Activated naive CD4-positive, alpha-beta T cell (primary cell): ENCODE measurements around the gene CPO.

Experiments
- DNase-seq, 4 experiments: peaks; one replicate each; lab custom pipeline; 2025; lab: John Stamatoyannopoulos, UW

The CPO gene

DNA sequence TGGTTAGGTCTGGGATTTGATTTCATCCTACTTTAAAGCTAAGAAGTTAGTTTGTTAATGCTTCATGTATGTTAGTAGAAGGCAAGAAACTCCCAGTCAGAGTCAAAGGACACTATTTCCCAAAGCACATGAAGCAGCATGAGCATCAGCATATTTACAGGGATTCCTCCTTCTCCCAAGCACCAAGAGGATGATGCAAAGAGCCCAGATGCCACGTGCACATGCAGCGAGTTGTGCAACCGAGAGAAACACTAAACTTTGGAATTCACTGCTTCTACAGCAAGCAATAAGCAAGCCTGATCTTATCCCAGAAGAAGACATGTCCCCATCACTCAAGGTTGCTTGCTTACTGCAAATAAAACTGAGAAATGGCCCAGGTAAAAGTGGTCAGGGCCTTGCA lies 32.5 kb downstream of the CPO start:
- DNase-seq = no peak

DNA sequence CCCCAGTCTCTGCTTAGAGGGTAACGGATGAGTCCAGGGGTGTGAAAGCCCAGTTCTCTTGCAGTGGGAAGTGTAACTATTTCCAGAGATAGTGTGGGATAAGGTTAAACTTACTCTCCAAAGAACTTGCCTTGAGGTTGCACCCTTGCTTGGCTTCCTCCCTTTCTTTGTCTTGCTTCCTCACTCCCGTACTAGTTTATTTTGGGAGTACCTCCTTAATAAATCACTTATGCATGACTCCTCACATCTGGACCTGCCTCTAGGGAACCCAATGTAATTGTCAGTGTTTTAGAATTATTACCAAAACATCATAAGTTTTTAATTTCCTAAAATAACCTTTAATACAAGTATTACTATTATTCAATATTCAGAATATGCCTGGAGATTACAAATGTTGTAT lies 35.2 kb downstream of the CPO start:
- DNase-seq = no peak

DNA sequence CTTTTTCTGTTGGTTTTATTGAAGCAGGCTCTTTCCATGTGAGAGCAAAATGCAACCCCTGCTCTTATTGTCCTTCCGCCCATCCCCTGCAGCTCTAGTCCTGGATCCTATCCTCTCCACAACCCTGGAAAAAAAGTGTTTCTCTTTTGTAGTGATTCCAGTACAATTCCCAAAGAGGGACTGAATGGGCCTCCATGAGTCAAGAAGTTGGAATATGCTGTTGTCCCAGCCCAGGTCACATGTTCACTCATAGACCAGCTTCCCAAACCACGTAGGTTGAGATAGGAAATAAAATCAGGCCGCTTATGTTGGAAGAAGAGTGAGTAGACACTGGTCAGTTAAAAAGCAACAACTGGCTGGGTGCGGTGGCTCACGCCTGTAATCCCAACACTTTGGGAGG lies 39.4 kb downstream of the CPO start:
- DNase-seq = no peak

DNA sequence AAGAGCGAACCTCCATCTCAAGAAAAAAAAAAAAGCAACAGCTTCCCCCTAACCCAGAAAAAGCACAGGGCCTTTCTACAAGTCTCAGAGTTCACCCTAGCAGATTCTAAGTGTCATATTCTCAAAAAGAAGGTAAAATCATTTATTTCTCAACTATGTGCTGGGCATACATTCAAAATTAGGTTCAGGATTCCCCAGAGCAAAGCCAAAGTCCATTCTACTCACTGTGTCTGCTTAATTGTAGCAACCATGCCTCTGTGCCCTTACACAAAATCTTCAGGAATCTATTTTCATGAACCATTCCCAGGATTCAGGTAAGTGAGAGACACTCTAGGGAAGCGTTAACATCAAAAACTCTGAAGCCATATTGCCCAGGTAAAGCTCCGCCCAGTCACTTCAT lies 40.0 kb downstream of the CPO start:
- no peak for DNase-seq

DNA sequence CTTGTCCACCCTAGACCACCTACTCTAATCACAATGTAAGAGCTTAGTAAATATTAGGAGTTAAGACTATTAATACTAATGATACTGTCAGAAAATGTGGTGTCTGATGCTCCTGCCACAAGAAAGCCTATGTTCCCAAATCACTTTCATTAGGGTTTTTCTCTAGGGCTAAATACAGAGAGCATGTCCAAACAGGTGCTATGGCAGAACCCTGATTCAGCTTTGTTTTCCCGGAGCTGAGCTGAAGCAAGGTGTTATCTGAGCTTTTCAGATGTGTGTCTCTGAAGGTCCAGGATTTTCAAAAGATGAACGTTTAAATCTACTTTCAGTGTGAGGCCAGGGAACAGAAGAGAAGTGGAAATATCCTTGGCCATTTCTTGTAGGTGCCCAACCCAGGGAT lies 40.6 kb downstream of the CPO start:
- DNase-seq = no peak

DNA sequence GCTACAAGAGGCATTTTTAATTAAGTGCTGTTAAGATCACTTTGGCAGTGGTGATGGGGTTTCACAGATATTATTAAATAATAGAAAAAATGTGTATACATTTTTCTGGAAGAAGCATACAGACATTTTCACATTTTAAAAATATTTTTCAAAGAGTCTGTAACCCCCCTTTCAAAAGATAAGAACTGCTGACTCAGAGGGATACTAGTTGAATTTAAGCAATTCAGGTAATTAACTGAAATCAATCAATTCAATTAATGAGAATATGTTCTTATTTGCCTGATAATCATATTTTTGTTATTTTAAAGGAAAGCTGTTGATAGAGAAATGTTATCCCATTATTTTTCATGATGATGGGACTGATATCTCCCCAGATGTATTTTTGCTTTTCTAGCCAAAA lies 41.1 kb downstream of the CPO start:
- no peak for DNase-seq

DNA sequence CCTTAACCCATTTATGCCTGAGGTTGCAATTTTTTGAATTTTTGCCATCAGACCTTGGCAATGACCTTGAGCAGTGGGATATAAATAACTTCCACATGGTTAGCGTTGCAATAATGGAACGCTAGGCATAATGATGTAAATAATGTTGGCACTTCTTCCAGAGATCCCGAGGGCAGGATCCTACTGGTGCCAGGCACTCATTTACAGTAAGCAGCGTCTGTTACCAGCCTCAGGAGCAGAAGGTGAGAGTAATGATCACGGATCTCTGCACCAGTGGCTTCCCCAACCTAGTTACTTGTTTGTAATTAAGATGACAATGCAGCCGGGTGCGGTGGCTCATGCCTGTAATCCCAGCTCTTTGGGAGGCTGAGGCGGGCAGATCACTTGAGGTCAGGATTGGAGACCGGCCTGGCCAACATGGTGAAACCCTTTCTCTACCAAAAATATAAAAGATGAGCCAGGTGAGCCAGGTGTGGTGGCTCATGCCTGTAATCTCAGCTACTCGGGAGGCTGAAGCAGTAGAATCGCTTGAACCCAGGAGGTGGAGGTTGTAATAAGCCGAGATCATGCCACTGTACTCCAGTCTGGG lies 41.9 kb downstream of the CPO start:
- no peak for DNase-seq

DNA sequence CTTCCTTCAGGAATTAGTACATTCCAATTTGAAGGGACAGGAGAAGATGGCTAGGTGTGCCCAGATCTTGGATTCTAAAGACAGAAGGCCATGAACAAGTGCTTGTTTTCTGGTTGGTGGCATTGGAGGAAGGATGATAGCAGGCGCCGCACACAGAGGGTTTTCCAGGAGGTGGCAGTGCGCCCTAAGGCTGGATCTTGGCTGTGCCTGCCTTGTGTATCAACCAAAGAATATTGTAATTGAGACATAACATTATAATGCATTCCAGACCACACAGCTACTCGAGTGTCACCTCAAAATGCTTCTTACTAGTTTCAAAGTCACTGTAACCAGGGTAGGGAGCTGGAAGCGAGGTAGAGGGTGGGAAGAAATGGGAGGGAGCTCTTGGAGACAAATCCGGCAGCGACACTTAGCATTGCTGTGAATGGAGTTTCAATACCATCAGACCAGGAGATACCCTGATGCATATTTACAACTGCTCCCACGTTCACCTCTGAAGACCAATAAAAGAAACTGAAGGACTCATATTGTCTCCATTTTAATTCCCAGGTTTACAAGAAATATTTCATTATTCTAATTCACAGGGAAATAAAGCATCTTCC lies 42.5 kb downstream of the CPO start:
- DNase-seq = peak in 3 of 4 experiments; percentile 1 to 30 (median 4)

DNA sequence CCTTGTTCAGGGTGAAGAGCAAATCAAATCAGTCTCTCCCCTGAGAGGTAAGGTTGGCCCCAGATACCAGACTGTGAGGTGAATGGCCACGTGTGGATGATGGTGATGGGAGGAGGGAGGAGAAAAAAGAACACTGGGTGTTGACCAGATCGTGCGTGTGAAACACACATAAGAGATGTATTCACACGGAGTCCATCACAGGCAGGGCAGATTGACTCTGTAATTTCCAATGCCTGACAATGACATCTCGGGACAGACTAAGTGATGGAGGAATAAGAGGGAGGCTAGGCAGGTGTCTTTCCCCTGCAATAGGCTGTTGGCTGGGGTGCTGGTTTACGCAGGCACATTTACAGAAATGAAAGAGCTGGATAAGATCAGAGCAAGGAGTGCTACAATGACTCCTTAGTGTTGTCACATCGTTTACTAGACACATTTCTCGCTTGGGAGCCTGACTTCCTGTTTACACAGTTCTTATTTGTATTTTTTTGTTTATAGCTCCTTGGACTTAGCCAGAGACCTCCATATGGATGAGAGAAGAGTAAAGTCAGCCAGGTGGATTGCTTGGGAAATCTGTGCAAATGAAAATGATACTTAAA lies 43.1 kb downstream of the CPO start:
- no peak for DNase-seq

DNA sequence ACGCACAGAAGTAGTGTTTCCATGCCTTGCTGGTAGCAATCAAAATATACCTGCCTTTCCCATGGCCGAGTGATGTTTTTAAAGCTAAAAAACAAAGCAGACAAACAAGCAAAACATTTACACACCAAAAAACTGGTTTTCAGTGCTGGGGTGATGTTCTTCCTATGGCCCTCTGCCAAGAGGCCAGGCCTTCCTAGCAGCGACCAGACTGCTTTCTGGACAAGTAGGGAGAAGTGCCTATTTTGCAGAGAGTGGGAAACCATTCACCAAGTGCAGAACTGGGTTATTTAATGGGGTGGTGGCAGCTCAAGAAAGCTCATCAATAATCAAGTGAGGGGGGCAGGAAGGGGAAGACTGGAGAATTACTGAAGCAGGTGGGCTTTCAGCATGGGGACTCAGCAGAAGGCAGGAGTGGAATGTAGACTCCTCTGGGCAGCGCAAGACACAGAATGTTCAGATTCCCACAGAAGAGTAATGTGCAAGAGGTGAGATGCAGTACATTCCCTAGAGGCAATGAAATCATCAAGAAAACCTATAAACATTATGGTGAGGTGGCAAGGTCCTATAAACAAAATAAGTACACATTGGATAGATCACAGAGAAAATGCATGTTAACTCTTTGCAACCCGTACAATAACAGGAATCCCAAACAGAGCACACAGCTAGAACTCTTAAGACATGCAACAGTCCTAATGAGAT lies 44.0 kb downstream of the CPO start:
- no peak for DNase-seq

DNA sequence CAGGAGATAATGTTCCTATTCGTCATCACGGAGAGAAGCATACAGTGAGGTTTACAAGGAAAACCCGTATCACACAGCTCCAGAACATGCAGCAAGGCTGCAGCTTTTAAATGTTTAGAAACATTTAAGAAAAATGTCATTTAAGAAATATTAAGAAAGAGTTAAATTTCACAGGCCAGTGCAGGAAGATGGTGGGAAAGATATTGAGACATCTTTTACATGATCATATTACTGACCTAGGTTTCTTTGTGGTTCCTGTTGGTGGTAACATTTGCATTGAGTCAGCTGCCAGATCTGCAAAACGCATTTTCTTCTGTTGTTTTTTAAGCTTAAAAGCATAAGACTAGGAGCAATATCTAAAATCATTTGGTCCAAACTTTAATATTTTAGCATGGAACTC lies 44.9 kb downstream of the CPO start:
- DNase-seq = no peak

DNA sequence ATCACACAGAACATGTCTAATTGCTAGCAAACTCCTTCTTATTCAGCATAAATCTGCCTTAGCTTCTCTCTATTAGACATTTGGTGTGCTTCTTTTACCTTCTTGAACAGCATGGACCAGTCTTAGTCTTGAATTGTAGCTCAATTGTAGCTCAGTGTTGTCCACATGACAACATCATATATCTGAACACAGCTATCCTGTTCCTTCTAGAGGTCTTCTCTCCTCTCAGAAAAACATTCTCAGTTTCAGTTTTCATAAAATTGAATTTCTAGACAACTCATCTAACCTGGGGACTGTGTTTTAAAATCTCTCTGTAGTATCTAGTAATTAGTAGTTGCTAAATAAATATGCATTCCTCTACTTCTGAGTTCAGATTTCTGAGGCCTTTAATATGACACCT lies 47.6 kb downstream of the CPO start:
- no peak for DNase-seq

DNA sequence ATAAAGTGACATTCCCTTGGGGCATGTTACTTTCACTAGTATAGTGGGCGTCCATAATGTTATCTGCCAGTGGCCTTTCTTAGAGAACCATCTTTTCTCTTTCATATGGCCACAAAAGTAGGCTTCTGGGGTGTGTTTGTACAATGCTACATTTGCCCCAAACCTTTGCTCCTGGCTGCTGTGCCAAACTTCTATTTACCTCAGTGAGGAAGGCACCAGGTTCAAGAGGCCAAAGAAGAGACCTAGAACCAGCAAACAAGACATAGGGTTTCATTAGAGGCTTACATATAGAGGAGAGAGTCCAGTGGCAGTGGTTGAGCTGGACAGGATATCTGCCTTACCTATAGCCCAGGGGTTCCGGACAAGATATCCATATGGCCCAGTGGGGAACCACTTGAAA lies 48.5 kb downstream of the CPO start:
- no peak for DNase-seq

DNA sequence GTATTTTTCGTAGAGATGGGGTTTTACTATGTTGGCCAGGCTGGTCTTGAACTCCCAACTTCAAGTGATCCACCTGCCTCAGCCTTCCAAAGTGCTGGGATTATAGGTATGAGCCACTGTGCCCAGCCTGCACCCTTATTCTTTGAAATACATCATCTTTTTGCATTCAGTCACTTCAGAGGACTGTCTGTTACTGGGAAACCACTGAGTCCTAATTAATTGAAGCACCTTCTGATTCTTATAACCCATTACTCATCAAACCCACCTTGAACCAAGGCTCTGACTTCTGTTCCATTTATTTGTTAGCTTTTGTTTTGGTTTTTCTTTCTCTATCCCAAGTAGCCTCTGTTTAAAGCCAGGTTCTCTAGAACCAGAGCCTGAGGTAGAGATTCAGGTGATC lies 49.6 kb downstream of the CPO start:
- no peak for DNase-seq

DNA sequence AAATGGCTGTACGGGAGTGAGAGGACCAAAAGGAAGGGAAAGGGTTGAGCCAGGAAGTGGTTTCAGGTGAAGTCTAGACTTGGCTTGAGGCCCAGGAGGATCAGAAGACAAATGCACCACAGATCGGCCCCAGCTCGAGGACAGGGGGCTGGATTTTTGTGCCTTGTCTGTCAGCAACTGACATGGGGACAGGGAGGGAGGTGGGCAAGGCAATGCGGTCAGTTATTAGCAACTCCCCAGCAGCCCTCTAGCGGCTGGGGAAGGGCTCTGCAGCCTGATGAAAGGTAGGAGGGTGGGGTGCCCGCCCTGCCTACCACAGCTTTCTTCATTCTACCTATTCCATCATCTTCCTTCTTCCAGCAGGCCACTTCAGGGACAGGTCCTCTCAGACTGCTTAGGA lies 50.0 kb downstream of the CPO start:
- no peak for DNase-seq

DNA sequence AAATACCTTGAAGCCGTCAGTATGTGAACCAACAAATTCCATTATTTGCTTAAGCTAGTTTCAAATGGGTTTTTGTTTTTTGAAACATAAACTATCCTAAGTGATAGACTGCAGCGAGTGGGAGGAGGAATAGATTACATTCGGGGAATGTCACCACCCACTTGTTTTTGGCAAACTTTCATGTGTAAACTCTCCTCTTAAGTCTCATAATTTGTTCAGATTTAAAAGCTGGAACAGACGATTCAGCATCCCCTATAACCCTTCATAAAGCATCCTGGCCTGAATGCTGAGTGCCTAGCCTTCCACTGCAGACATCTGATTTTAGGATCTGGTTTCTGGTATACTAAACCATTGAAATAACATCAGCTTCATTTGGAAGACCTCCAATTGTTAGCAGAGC lies 51.0 kb downstream of the CPO start:
- no peak for DNase-seq

DNA sequence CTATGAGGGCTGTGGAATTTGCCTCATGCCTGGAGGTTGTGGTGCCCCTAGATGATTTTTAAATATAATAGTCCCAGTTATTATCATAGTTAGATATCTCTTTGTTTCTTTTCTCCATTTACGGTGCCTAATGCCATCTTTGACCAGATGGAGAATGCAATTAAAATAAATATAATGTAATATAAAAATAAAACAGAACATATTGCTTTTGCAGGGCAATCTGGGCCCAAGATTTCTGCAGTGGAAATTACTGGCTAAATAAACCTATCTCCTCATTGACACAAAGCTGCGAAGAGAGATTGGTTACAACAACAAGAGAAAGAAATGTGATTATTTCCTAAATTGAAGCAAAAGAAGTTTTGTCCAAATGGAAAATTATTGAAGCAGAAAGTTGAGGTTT lies 51.8 kb downstream of the CPO start:
- DNase-seq = no peak

DNA sequence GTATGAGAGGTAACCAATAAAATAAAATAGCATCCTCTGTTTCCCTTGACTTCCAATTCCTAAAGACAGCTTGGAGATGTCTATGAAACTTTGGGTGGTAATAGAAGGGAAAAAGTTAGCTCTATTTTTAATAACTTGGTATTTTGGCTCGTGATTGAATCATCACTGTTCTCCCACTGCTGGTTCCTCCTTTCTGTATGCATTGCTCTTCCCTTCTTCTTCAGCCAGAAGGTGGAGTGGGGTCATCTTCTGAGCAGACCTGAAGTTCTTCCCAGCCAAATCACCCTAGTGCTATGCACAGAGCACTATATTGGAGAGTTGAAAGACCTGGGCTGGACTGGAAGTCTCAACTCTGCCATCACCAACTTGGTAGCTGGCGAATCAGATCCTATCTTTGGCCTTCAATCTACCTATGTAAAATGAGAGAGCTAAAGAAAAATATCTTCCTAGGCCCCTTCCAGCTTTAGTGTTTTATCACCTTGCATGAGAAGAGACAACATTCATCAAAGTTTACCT lies 54.1 kb downstream of the CPO start:
- DNase-seq = no peak

DNA sequence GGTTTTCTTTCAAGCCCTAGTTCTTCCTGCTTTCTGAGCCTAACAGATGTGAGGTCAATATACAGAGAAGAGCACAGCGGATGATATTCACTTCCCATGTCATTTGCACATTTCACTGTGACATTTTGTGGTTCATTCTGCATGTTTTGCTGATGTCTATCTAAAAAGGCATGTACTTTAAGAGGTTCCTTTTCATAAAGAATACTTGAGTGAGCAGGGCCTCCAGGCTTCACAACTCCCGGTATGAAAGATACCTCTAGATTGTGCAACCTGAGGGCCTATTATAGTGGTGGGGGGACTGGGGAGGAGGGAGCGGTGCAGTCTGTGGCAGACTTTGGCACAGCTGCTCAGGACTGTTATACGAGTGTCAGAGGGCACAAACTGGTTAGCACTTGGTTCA lies 54.6 kb downstream of the CPO start:
- no peak for DNase-seq

DNA sequence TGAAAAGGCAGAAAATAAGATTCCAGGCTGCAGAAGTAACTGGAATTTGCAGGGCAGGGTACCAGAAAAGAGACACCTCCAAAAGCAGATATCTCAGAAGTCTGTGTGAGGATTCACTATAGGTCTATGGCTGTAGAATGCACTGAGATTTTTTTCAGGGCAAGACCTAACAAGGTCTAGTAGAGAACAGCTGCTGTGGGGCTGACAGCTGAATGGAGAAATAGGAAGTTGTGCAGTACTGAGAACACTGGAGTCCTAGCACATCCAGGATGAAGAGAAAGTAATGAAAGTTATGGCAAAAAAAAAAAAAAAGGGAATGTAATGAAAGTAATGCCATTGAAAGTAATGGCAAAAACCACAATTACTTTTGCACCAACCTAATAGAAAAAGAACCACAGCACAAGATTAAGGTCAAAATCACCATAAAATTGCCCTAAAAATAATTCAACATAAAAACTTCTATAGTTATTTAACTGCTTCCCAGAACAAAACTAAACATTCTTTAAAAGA lies 57.3 kb downstream of the CPO start:
- DNase-seq = no peak

DNA sequence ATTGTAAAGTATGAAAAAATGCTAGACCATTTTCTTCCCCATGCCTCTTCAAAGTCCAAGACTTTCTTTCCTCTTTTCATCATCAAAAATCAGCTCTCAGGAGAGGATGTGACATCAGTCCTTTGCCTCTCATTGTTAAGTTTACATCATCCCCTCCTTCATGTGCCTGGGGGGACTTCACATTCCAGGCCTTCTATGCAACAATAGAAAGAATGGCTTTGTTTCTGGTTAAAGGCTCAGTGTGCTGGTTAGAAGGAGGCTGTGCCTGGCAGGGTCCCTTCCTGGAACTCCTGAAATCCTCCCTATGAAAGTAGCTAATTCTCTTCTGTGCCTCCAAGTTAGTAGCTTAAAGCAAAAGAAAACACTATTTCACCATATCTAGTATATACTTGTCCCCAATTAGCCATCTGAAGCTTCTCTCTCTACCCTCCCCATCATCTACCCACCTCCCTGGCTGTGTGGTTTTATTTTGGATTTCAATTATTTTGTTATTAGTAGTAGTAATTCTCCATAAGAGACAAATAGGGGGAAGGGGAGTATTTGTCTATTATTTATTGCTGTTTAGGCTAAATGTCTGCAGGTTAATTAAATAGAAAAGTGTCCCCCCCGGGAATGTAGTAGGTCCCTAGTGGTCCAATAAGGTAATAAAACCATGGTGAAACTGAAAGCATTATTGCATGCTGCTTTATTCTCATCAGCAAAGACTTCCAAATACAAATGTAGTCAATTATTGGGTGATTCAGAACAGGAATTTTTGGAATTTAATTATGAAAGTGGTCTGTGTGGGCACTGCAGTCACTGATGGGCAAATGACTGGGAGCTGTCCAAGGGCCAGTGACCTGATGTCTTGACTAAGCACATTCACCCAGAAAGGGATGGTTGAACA lies 69.0 kb downstream of the CPO start:
- DNase-seq = no peak

DNA sequence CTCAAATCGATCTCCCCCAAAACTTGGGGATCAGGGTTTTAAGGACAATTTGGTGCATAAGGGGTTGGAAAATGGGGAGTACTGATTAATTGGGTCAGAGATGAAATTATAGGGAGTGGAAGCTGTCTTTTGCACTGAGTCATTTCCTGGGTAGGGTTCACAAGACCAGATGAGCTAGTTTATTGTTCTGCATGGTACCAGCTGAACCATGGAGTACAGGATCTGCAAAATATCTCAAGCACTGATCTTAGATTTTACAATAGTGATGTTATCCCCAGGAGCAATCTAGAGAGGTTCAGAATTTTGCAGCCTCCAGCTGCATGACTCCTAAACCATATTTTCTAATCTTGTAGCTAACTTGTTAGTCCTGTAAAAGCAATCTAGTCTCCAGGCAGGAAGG lies 73.1 kb downstream of the CPO start:
- no peak for DNase-seq
